Endothelial cell of umbilical vein (primary cell): ENCODE data around the gene FBXL2. TPM values are rescaled to one million over a fixed set of nuclear protein-coding genes. Genes with fewer than 3 reads are reported as not detected.

Experiments used
- BruUV-seq: library from RNA; stranded (reverse); fragments of 400-500 nt; replicated peaks from 2 replicates; lab custom pipeline; 2021; lab: Mats Ljungman, UMichigan
- CTCF ChIA-PET: fragments of 300-600, 350-600 bp; sonication (Branson Sonifier 250); formaldehyde crosslinking; loops from one replicate; lab custom pipeline; 2021; ENCODE audit warnings: antibody characterized with exemption, inconsistent platforms; lab: Charles Lee
- POLR2A ChIA-PET: fragments of 300-600, 350-600 bp; sonication (Branson Sonifier 250); formaldehyde crosslinking; loops from one replicate; lab custom pipeline; 2021; ENCODE audit warnings: antibody characterized with exemption, inconsistent platforms; lab: Charles Lee
- DNase-seq: peaks from one replicate; pipeline ENCODE4 v3.0.0-alpha.2; 2011; ENCODE audit warnings: low read depth, low spot score
- FAIRE-seq: peaks from 2 replicates; lab custom pipeline; 2011; peaks lifted over from hg19 to GRCh38; lab: Jason Lieb, UNC
- H2AFZ ChIP-seq: 2 replicates; pipeline ENCODE4 v1.6.0; 2012; ENCODE audit warnings: low read depth, low read length, control low read depth, inconsistent platforms
- H3K27ac ChIP-seq: 2 replicates; pipeline ENCODE4 v1.5.1; 2011; ENCODE audit warnings: low read depth, mild to moderate bottlenecking, control low read depth, low read length, moderate library complexity; ENCODE audit not compliant: insufficient read depth
- H3K27me3 ChIP-seq, 2 experiments: 2 replicates each; pipeline versions ENCODE4 v1.6.0 to v1.6.1; 2011; ENCODE audit warnings: low read length in 2 of 2, mixed read lengths in 1 of 2; ENCODE audit not compliant: control insufficient read depth in 2 of 2, insufficient read depth in 2 of 2
- H3K36me3 ChIP-seq, 2 experiments: 2 replicates in 1 of 2; 3 replicates in 1 of 2; pipeline ENCODE4 v1.5.1; 2011; ENCODE audit warnings: low read length in 2 of 2, mild to moderate bottlenecking in 1 of 2, moderate library complexity in 1 of 2; ENCODE audit not compliant: control insufficient read depth in 2 of 2, insufficient read depth in 2 of 2; ENCODE audit errors: extremely low read depth in 1 of 2
- H3K4me1 ChIP-seq: 3 replicates; pipeline ENCODE4 v1.5.1; 2011; ENCODE audit warnings: mild to moderate bottlenecking, low read length; ENCODE audit not compliant: control insufficient read depth, insufficient read depth; ENCODE audit errors: extremely low read depth
- H3K4me2 ChIP-seq: 2 replicates; pipeline ENCODE4 v1.6.1; 2011; ENCODE audit warnings: low read length, control low read depth, mixed read lengths; ENCODE audit not compliant: insufficient read depth
- H3K4me3 ChIP-seq, 3 experiments: fragments of 200-600 bp in 1 of 3; sonication (generic), shearing (Covaris generic) in 1 of 3; replicated peaks in 1 of 3; 2 replicates each; pipeline ENCODE4 v1.5.1; 2011 to 2016; ENCODE audit warnings: control low read depth in 3 of 3, low read length in 3 of 3, mild to moderate bottlenecking in 2 of 3, inconsistent platforms in 1 of 3, low read depth in 1 of 3, moderate library complexity in 1 of 3; ENCODE audit not compliant: insufficient read depth in 1 of 3
- H3K79me2 ChIP-seq: 2 replicates; pipeline ENCODE4 v1.6.0; 2012; ENCODE audit warnings: low read length, inconsistent platforms; ENCODE audit not compliant: control insufficient read depth, insufficient read depth
- H3K9ac ChIP-seq: replicated peaks from 2 replicates; pipeline ENCODE3; 2011; ENCODE audit warnings: low read length, control low read depth; ENCODE audit not compliant: insufficient read depth; ENCODE audit errors: extremely low read depth
- H3K9me1 ChIP-seq: replicated peaks from 3 replicates; pipeline ENCODE4 v1.6.0; 2011; ENCODE audit warnings: mild to moderate bottlenecking, low read length; ENCODE audit not compliant: control insufficient read depth, insufficient read depth; ENCODE audit errors: extremely low read depth
- H3K9me3 ChIP-seq: replicated peaks from 2 replicates; pipeline ENCODE4 v1.5.1; 2012; ENCODE audit warnings: low read length, inconsistent platforms; ENCODE audit not compliant: control insufficient read depth, insufficient read depth
- H4K20me1 ChIP-seq: replicated peaks from 2 replicates; pipeline ENCODE3; 2011; ENCODE audit warnings: mild to moderate bottlenecking, low read length; ENCODE audit not compliant: control insufficient read depth, insufficient read depth; ENCODE audit errors: extremely low read depth
- CTCF ChIP-seq, 2 donors: IDR thresholded peaks; 1 replicate in 1 of 2; 2 replicates in 1 of 2; pipeline ENCODE4 v1.5.1; 2011; ENCODE audit warnings: low read length in 2 of 2, mild to moderate bottlenecking in 2 of 2, moderate library complexity in 2 of 2, control low read depth in 1 of 2, inconsistent platforms in 1 of 2, low read depth in 1 of 2; ENCODE audit not compliant: insufficient read depth in 1 of 2; ENCODE audit errors: extremely low read depth in 1 of 2
- EZH2 ChIP-seq: IDR thresholded peaks from 2 replicates; pipeline ENCODE4 v1.6.1; 2012; ENCODE audit warnings: borderline replicate concordance, low read depth, mild to moderate bottlenecking, moderate library complexity, low read length, inconsistent platforms; ENCODE audit not compliant: severe bottlenecking
- FOS ChIP-seq: IDR thresholded peaks from 2 replicates; pipeline ENCODE4 v1.6.1; 2011; ENCODE audit warnings: mild to moderate bottlenecking, low read length, moderate library complexity, borderline replicate concordance; ENCODE audit not compliant: insufficient read depth
- GATA2 ChIP-seq: IDR thresholded peaks from 2 replicates; pipeline ENCODE4 v1.7.0; 2011; ENCODE audit warnings: low read depth, mild to moderate bottlenecking, moderate library complexity, mixed read lengths, low read length; ENCODE audit not compliant: insufficient read length, insufficient read depth
- JUN ChIP-seq: IDR thresholded peaks from 2 replicates; pipeline ENCODE4 v1.6.1; 2011; ENCODE audit warnings: borderline replicate concordance, low read depth; ENCODE audit not compliant: insufficient read length, insufficient read depth
- MAX ChIP-seq: IDR thresholded peaks from 2 replicates; pipeline ENCODE4 v1.6.1; 2011; ENCODE audit not compliant: insufficient read depth, insufficient read length
- MYC ChIP-seq: IDR thresholded peaks from one replicate; pipeline ENCODE4 v1.6.1; 2011; ENCODE audit warnings: mild to moderate bottlenecking, low read depth, low read length
- POLR2A ChIP-seq: IDR thresholded peaks from 2 replicates; pipeline ENCODE4 v1.6.1; 2012; ENCODE audit warnings: low read depth, mild to moderate bottlenecking, control low read depth, low read length
- POLR2AphosphoS5 ChIP-seq: IDR thresholded peaks from 2 replicates; pipeline ENCODE4 v1.6.1; 2012; ENCODE audit warnings: low read depth, mild to moderate bottlenecking, control low read depth, low read length, moderate library complexity; ENCODE audit not compliant: insufficient read depth
- dilution Hi-C: fragments of 300-500 bp; cut with MboI; formaldehyde crosslinking; loops from one replicate; pipeline ENCODE4 v1.15.0; 2019; ENCODE audit warnings: low sequenced_read_pairs; ENCODE audit not compliant: extremely low pct_ligation_motif_present
- intact Hi-C: fragments of 100-400 bp; cut with micrococcal nuclease; formaldehyde crosslinking; loops from one replicate; pipeline ENCODE4 v1.10.0; 2022
- polyA plus RNA-seq, 4 experiments: library from polyadenylated mRNA; depleted of rRNA in 3 of 4; stranded (reverse) in 3 of 4; unstranded in 1 of 4; fragments of >200 nt; gene quantifications; 2 replicates each; pipeline versions ENCODE4 v1.2.1 to v1.2.3, GENCODE V29; 2011 to 2012; ENCODE audit warnings: missing spikeins in 1 of 4
- total RNA-seq: library from RNA; stranded (reverse); gene quantifications from 2 replicates; pipeline ENCODE4 v1.2.3, GENCODE V29; 2021

FBXL2 gene
- total and polyA plus RNA-seq, 2 donors (not counting 3 experiments of a cell fraction or from before 2014, with no cell fraction given): 21.7 to 44.7 TPM

GRCh38 chr3:33313331-33313730 lies 36.1 kb downstream of the FBXL2 start:
- H3K4me3 ChIP-seq: no peak overlapping the region

GRCh38 chr3:33314993-33315392 lies 37.8 kb downstream of the FBXL2 start:
- Histone ChIP-seq H3K4me1 (peaks cover 76% of the 10 kb centered on the region), H3K9me3 (no peaks in the 10 kb centered on the region), H3K27me3 (no peaks in the 10 kb centered on the region), H3K79me2 (peaks cover 7% of the 10 kb centered on the region), H2AFZ (no peak overlapping the region), H3K36me3 (no peaks in the 10 kb centered on the region), H4K20me1 (no peaks in the 10 kb centered on the region), H3K4me3 (no peak overlapping the region), H3K9ac (peak overlapping the region; percentile 71), H3K9me1 (no peaks in the 10 kb centered on the region), H3K4me2 (peak overlapping the region; percentile 87), H3K27ac (peak overlapping the region; percentile 85)
- intact Hi-C loops: loop anchor here (2.0 to 5.0 kb wide), 3 partner anchors 36 to 198 kb away; no protein-coding TSS in a partner anchor
- ChIA-PET CTCF (interaction anchor here (0.9 to 1.2 kb wide), 2 partner anchors 10 to 58 kb away, joined by 3 to 4 read pairs; no protein-coding TSS in a partner anchor), POLR2A (no interaction called here)
- DNase-seq: peak; percentile 18
- BruUV-seq: no TSS peak
- no peak for FAIRE-seq
- TF ChIP-seq MYC: no peak
- no peak for TF ChIP-seq POLR2A
- TF ChIP-seq FOS: no peak
- TF ChIP-seq MAX: no peak
- no peak for TF ChIP-seq POLR2AphosphoS5
- TF ChIP-seq CTCF (IDR thresholded peaks at IDR 0.05; ENCODE audit: extremely low read depth in 1 of 2, insufficient read depth in 1 of 2, low read depth in 1 of 2, low read length in 2 of 2): no peak
- TF ChIP-seq JUN: no peak
- TF ChIP-seq EZH2: no peak
- TF ChIP-seq GATA2: no peak
- dilution Hi-C loops: no loop called here

More at GRCh38 chr3:33313331-33313730, 36.1 kb downstream of the FBXL2 start:
- H4K20me1 ChIP-seq: no peaks in the 10 kb centered on the region
- peak overlapping the region; percentile 29 for H3K27ac ChIP-seq
- intact Hi-C loops (no loop called here), dilution Hi-C loops (no loop called here)
- TF ChIP-seq JUN (no peak), MYC (no peak), FOS (no peak), POLR2A (no peak), MAX (no peak), POLR2AphosphoS5 (no peak)
- no peaks in the 10 kb centered on the region for H3K36me3 ChIP-seq
- no peaks in the 10 kb centered on the region for H3K9me3 ChIP-seq
- H3K27me3 ChIP-seq: no peaks in the 10 kb centered on the region
- FAIRE-seq (no peak), DNase-seq (no peak)
- no peak overlapping the region for H3K4me2 ChIP-seq
- peaks cover 7% of the 10 kb centered on the region for H3K79me2 ChIP-seq
- no peak overlapping the region for H2AFZ ChIP-seq
- POLR2A ChIA-PET: no interaction called here
- no TSS peak for BruUV-seq
- H3K4me1 ChIP-seq: peaks cover 62% of the 10 kb centered on the region
- CTCF ChIA-PET: interaction anchor here (2.0 kb wide), 1 partner anchor 182 kb away, joined by 10 read pairs; no protein-coding TSS in a partner anchor
- H3K9ac ChIP-seq: no peak overlapping the region
- H3K9me1 ChIP-seq: no peaks in the 10 kb centered on the region
